ENCODE results near the gene STAM2. TPM values are rescaled to one million over a fixed set of nuclear protein-coding genes. Genes with fewer than 3 reads are reported as not detected.

STAM2 gene
- total and polyA plus RNA-seq, 8 donors: 5.9 to 20.8 (median 16.7) TPM

DNA sequence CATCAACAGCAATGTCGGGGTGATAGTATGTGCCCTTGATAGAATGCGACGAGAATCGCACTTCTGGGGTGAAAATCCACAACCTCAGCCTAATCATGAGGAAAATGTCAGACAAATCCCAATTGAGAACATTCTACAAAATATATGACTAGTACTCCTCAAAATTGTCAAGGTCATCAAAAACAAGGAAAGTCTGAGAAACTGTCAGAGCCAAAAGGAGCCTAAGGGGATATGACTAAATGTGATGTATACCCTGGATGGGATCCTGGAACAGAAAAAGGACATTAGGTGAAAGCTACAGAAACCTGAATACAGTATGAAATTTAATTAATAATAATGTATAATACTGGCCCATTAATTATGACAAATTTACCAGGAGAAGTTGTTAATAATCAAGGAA, 69.1 kb downstream of the STAM2 start:
- Histone ChIP-seq H3K4me1 (no peaks in the 10 kb centered on the region), H3K9me3 (no peaks in the 10 kb centered on the region), H3K27ac (no peak overlapping the region), H3K27me3 (no peaks in the 10 kb centered on the region), H3K4me3 (no peak overlapping the region), H3K36me3 (no peaks in the 10 kb centered on the region)
- 62 to 73% methylated on average over 4 of the region's 4 CpGs for WGBS, 2 donors
- FAIRE-seq: no peak
- intact Hi-C loops (cut with DNase I): no loop called here
- no peak for DNase-seq
- TF ChIP-seq, protein P1, sequence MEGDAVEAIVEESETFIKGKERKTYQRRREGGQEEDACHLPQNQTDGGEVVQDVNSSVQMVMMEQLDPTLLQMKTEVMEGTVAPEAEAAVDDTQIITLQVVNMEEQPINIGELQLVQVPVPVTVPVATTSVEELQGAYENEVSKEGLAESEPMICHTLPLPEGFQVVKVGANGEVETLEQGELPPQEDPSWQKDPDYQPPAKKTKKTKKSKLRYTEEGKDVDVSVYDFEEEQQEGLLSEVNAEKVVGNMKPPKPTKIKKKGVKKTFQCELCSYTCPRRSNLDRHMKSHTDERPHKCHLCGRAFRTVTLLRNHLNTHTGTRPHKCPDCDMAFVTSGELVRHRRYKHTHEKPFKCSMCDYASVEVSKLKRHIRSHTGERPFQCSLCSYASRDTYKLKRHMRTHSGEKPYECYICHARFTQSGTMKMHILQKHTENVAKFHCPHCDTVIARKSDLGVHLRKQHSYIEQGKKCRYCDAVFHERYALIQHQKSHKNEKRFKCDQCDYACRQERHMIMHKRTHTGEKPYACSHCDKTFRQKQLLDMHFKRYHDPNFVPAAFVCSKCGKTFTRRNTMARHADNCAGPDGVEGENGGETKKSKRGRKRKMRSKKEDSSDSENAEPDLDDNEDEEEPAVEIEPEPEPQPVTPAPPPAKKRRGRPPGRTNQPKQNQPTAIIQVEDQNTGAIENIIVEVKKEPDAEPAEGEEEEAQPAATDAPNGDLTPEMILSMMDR (IDR thresholded peaks at IDR 0.05): no peak
- no peak for ATAC-seq

DNA sequence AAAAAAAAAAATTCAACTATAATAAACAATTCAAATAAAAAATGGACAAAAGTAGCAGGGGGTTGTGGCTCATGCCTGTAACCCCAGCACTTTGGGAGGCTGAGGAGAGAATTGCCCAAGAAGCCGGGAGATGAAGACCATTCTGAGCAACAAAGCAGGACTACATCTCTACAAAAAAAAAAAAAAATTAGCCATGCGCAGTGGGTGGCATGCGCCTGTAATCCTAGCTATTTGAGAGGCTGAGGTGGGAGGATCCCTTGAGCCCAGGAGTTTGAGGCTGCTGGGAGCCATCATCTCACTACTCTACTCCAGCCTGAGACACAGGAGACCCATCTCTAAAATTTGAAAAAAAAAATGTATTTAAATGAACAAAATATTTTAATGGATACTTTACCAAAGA, 72.3 kb downstream of the STAM2 start:
- 97 to 100% methylated on average over 3 of the region's 3 CpGs for WGBS, 2 donors
- ATAC-seq (no peak), DNase-seq (no peak), FAIRE-seq (no peak)
- intact Hi-C loops (cut with DNase I): no loop called here
- Histone ChIP-seq H3K27me3 (peaks cover 0 to 4% (median 0%) of the 10 kb centered on the region in 4 donors), H3K27ac (no peak overlapping the region), H3K9me3 (no peaks in the 10 kb centered on the region), H3K36me3 (no peaks in the 10 kb centered on the region), H3K4me3 (no peak overlapping the region), H3K4me1 (peaks cover 0 to 7% (median 0%) of the 10 kb centered on the region in 3 donors)
- TF ChIP-seq, protein P1 (IDR thresholded peaks at IDR 0.05): no peak

DNA sequence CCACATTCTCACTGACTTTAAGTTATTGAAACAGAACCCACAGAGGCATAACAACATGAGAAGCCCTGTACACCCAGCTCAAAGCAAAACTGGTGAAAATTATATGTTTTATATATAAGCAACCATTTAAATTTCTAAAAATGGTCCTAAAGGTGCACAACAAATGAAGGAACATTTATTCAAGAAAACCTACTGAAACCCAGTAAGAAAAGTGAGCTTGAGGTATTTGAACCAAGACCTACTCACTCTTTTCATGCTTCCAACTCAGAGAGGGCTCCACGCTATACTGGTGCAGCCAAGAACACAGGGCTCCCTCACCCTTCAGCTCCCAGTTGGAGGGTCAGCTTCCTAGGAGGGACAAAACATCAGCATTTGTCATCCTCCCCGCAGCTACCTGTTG, 74.6 kb downstream of the STAM2 start:
- ATAC-seq: no peak
- Histone ChIP-seq H3K36me3 (no peaks in the 10 kb centered on the region), H3K4me3 (no peak overlapping the region), H3K9me3 (no peaks in the 10 kb centered on the region), H3K27ac (no peak overlapping the region), H3K27me3 (peaks cover 0 to 4% (median 0%) of the 10 kb centered on the region in 4 donors), H3K4me1 (peaks cover 0 to 12% (median 0%) of the 10 kb centered on the region in 3 donors)
- intact Hi-C loops (cut with DNase I): no loop called here
- WGBS, 2 donors: 83 to 90% methylated on average over 2 of the region's 2 CpGs
- no peak for FAIRE-seq
- TF ChIP-seq, protein P1 (IDR thresholded peaks at IDR 0.05): no peak
- DNase-seq: no peak

DNA sequence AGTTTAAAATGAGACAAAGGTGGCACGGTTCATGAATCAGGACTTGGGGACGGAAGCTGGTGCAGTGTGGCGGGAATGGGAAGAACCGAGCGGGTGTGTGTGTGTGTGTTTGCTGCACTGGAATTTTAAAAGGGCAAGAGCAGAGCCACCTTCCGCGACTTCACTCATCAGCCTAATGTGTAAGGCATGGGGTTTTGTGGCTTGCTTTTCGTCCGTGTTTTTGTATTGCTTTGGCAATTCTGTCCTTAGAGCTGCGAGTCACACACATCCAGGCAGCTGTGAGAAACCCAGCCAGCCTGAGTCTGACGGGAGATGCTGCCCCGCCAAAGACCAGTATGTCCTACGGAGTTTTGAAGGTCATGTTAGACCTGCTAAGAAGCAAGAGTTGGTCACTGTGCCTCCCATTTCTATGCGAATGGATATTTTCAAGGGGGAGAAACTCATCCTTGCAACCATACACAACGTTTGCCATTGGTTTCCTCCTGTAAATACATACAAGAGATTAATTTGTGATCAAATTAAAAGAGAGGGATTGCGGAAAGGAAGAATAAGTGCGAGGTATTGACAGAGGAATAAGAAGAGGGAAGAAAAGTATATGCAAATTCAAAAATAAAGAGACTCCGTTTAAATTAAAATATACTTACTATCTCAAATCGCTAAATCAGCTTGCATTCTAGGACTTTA, 76.1 kb downstream of the STAM2 start:
- H3K27ac ChIP-seq: no peak overlapping the region
- FAIRE-seq (no peak), DNase-seq (no peak), ATAC-seq (peak; percentile 23 to 48 (median 38))
- H3K4me3 ChIP-seq: peak overlapping the region; percentile 26 to 65 (median 44)
- no peaks in the 10 kb centered on the region for H3K9me3 ChIP-seq
- peaks cover 0 to 4% (median 0%) of the 10 kb centered on the region in 4 donors for H3K27me3 ChIP-seq
- peaks cover 0 to 12% (median 0%) of the 10 kb centered on the region in 3 donors for H3K4me1 ChIP-seq
- H3K36me3 ChIP-seq: no peaks in the 10 kb centered on the region
- intact Hi-C loops (cut with DNase I): no loop called here
- 10 to 12% methylated on average over 19 of the region's 19 CpGs for WGBS, 2 donors
- TF ChIP-seq, protein P1 (IDR thresholded peaks at IDR 0.05): no peak
